Peyer's patch (tissue), 4 donors: ENCODE data around the gene MRPS11.

Experiments used
- POLR2A ChIP-seq, 2 donors: fragments of 450-650 bp; IDR thresholded peaks; one replicate each; pipeline ENCODE4 v1.5.1; 2017; ENCODE audit warnings: antibody characterized with exemption in 2 of 2, mild to moderate bottlenecking in 2 of 2, moderate library complexity in 2 of 2
- TF ChIP-seq, protein P1 (sequence below), 6 experiments: fragments of 450-650 bp in 4 of 6; fragments of 200-600 bp in 2 of 6; sonication (generic) in 1 of 6; IDR thresholded peaks; one replicate each; pipeline ENCODE4 v1.5.1; 2017 to 2019; ENCODE audit warnings: antibody characterized with exemption in 6 of 6, mild to moderate bottlenecking in 3 of 6, moderate library complexity in 1 of 6

DNA sequence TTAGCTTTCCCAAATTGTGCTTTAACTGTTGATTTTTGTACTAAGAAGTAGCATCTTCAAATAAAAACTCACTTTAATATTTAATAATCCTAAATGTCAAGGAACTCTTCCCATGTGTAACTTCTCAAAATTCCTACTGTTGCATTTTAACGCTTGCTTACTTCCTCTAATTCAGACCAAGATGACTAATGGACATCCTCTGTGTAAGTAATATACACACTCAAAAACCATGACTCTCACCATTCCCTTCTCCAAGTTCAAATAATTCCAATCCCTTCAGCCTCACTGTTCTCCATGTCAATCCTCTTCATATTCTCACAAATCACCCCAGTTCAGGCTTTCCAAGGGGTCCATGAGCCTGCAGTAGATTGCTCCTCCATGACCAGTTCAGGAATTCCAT is 13.3 kb upstream of the MRPS11 start:
- TF ChIP-seq, protein P1, sequence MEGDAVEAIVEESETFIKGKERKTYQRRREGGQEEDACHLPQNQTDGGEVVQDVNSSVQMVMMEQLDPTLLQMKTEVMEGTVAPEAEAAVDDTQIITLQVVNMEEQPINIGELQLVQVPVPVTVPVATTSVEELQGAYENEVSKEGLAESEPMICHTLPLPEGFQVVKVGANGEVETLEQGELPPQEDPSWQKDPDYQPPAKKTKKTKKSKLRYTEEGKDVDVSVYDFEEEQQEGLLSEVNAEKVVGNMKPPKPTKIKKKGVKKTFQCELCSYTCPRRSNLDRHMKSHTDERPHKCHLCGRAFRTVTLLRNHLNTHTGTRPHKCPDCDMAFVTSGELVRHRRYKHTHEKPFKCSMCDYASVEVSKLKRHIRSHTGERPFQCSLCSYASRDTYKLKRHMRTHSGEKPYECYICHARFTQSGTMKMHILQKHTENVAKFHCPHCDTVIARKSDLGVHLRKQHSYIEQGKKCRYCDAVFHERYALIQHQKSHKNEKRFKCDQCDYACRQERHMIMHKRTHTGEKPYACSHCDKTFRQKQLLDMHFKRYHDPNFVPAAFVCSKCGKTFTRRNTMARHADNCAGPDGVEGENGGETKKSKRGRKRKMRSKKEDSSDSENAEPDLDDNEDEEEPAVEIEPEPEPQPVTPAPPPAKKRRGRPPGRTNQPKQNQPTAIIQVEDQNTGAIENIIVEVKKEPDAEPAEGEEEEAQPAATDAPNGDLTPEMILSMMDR (IDR thresholded peaks at IDR 0.05): no peak
- no peak for TF ChIP-seq POLR2A (IDR thresholded peaks at IDR 0.05)
